Pulmonary artery endothelial cell (primary cell): ENCODE measurements around the gene VAMP3. TPM values are rescaled to one million over a fixed set of nuclear protein-coding genes. Genes with fewer than 3 reads are reported as not detected.

Source experiments
- DNase-seq: peaks from one replicate; pipeline ENCODE4 v3.0.0-alpha.2; 2011; ENCODE audit warnings: low read depth, low spot score
- total RNA-seq: library from RNA; depleted of rRNA; stranded (reverse); fragments of >200 nt; gene quantifications from 2 replicates; pipeline ENCODE4 v1.2.3, GENCODE V29; 2014

The VAMP3 gene
- total RNA-seq, 1 donor from 2014 or later: 103 TPM

DNA sequence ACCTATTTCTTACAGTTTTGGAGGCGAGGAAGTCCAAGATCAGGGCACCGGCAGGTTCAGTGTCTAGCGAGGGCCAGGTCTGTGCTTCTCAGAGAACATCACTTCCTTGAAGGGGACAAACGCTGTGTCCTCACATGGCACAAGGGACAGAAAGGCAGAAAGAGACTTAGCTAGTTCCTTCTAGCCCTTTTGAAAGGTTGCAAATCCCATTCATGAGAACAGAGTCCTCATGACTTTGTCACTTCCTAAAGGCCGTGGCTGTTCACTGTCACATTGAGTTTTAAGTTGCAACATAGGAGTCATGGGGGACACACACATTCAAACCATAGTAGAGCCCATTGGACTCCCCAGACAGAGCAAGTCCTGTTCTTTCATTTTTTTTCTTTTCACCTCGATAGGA is 40.4 kb downstream of the VAMP3 start:
- no peak for DNase-seq

DNA sequence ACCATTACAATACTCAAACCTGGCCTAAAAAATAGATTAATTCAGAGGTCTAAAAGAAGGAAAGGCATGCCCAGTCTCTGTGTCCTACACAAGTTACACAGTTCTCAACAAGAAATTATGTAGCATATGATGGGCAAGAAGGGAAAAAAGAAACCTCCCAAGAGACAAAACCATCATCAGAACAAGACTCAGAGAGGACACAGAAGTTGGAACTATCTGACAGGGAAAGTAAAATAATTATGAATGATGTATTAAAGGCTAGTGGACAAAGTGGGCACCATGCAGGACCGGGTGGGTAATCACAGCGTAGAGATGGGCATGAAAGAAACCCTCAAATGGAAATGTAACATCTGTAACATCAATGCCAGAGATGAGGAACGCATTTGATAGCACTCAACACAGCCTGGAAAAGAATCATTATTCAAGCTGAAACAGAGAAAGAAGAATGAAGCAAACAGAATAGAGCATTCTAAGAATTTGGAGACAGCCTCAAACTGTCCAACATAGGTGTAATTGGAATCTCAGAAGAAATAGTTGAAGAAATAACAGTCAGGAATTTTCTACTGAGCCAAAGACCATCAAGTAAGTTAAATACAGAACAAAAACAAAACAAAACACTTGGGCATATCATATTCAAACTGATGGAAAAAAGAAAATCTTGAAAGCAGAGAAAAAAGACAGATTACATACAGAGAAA is 42.7 kb downstream of the VAMP3 start:
- no peak for DNase-seq

DNA sequence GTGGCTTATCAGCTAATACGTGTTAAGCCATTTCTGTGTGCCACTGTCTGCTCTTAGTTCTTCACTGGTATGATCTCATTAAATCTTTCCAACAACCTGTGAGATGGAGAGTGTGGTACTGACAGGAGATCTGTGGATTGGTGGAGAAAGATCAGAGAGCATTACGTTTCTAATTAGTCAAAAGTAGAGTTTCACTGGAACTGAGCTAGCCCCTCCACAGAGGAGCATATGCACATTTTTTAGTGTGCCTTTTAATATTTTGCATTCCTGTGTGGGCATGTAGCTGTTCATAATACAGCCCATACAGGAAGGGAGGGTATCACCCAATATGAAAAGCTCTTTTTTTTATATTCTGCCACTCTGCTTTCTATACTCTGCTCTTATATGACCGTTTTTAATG is 50.2 kb downstream of the VAMP3 start:
- no peak for DNase-seq

DNA sequence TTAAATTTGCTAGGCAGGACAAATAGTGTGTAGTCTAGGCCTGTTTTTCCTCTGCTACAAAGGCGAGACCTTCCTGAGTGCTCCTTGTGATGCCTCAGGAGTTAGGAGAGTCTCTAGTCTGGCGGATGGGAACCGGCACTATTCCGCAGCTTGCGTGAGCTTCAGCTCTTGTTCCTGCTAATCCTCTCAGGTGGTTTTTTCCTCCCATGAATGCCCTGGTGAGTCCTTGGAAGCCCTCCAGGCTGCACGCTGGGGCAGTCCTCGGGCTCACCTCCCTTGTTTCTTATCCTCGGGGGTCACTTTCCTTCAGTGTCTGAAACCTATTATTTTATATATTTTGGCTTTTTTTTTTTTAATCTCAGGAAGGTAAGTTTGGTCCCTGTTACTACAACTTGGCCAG is 53.6 kb downstream of the VAMP3 start:
- DNase-seq: no peak

DNA sequence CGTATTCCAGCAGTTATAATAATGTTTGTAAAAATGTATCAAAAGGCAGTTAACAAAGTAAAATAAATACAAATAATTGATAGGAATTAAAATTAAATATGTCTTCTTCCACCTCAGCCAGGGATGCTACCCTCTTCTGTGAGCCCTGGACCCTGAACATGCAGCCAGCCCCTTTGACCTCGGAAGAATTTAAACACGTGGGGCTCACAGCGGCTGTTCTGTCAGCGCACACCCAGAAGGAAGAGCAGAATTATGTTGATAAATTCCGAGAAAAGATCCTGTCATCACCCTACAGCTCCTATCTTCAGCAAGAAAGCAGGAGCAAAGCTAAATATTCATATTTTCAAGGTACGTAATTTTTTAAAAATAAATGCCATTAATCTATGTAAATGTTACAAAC is 55.3 kb downstream of the VAMP3 start:
- DNase-seq: no peak

DNA sequence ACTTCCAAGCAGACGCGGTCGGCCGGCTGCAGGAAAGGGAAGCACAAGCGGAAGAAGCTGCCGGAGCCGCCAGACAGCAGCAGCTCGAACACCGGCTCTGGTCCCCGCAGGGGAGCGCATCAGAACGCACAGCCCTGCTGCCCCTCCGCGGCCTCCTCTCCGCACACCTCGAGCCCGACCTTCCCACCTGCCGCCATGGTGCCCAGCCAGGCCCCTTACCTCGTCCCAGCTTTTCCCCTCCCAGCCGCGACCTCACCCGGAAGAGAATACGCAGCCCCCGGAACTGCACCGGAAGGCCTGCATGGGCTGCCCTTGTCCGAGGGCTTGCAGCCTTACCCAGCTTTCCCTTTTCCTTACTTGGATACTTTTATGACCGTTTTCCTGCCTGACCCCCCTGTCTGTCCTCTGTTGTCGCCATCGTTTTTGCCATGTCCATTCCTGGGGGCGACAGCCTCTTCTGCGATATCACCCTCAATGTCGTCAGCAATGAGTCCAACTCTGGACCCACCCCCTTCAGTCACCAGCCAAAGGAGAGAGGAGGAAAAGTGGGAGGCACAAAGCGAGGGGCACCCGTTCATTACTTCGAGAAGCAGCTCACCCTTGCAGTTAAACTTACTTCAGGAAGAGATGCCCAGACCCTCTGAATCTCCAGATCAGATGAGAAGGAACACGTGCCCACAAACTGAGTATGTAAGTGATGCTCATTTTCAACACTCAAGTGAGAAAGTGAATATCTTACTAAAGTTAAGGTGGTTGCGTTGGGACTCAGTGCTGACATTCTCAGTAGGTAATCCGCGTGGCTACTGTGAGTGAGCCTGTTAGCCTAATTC is 56.2 kb downstream of the VAMP3 start:
- no peak for DNase-seq

Other genes with a start within 250 kb of the VAMP3 start
- gene PER3, start 13.0 kb downstream of the VAMP3 start, total RNA-seq: 1.7 and 1.9 TPM in 2 replicates
- gene UTS2, start 81.8 kb downstream of the VAMP3 start, total RNA-seq: not detected in 2 replicates
- gene TNFRSF9, start 169.5 kb downstream of the VAMP3 start, total RNA-seq: 0.20 and 1.9 TPM in 2 replicates
- gene PARK7, start 190.4 kb downstream of the VAMP3 start, total RNA-seq: 234 and 248 TPM in 2 replicates